Smooth muscle cell (in vitro differentiated cells): ENCODE measurements around the gene RPL13. TPM values are rescaled to one million over a fixed set of nuclear protein-coding genes. Genes with fewer than 3 reads are reported as not detected.

Experiments
- DNase-seq: peaks from one replicate; lab custom pipeline; 2025; ENCODE audit not compliant: unreplicated experiment; lab: John Stamatoyannopoulos, UW
- H2AFZ ChIP-seq: fragments of 200-600 bp; sonication (generic); 2 replicates; pipeline ENCODE4 v1.6.0; 2016; ENCODE audit warnings: antibody characterized with exemption, low read depth, mild to moderate bottlenecking
- H3F3A ChIP-seq: fragments of 200-600 bp; sonication (generic); 2 replicates; pipeline ENCODE4 v1.6.0; 2017; ENCODE audit warnings: antibody characterized with exemption, low read depth
- H3K27ac ChIP-seq: fragments of 200-600 bp; sonication (generic); 2 replicates; pipeline ENCODE4 v1.5.1; 2016; ENCODE audit warnings: low read depth, mild to moderate bottlenecking
- H3K27me3 ChIP-seq: fragments of 200-600 bp; sonication (generic); 2 replicates; pipeline ENCODE4 v1.6.1; 2016; ENCODE audit warnings: low read depth, mild to moderate bottlenecking
- H3K36me3 ChIP-seq: fragments of 200-600 bp; sonication (generic); 2 replicates; pipeline ENCODE4 v1.5.1; 2016; ENCODE audit warnings: low read depth
- H3K4me1 ChIP-seq: fragments of 200-600 bp; sonication (generic); 2 replicates; pipeline ENCODE4 v1.5.1; 2016; ENCODE audit warnings: low read depth
- H3K4me2 ChIP-seq: fragments of 200-600 bp; sonication (generic); 2 replicates; pipeline ENCODE4 v1.6.0; 2016; ENCODE audit warnings: mild to moderate bottlenecking
- H3K4me3 ChIP-seq: fragments of 200-600 bp; sonication (generic); 2 replicates; pipeline ENCODE4 v1.5.1; 2016; ENCODE audit warnings: mild to moderate bottlenecking
- H3K79me2 ChIP-seq: fragments of 200-600 bp; sonication (generic); 2 replicates; pipeline ENCODE4 v1.6.0; 2016; ENCODE audit warnings: low read depth, mild to moderate bottlenecking
- H3K9ac ChIP-seq: fragments of 200-600 bp; sonication (generic); 2 replicates; pipeline ENCODE4 v1.6.0; 2016; ENCODE audit warnings: low read depth
- H3K9me3 ChIP-seq: fragments of 200-600 bp; sonication (generic); replicated peaks from 2 replicates; pipeline ENCODE4 v1.5.1; 2016; ENCODE audit warnings: low read depth
- H4K20me1 ChIP-seq: fragments of 200-600 bp; sonication (generic); 2 replicates; pipeline ENCODE4 v1.6.0; 2016; ENCODE audit warnings: low read depth
- CTCF ChIP-seq: fragments of 200-600 bp; sonication (generic); IDR thresholded peaks from 2 replicates; pipeline ENCODE4 v1.5.1; 2017; ENCODE audit warnings: borderline replicate concordance, mild to moderate bottlenecking, antibody characterized with exemption; ENCODE audit not compliant: insufficient read depth, poor library complexity, severe bottlenecking
- WGBS: methylation state at CpG from one replicate; pipeline ENCODE4 v1.1.7; 2016; ENCODE audit warnings: low lambda C conversion rate; 5-methylcytosine and 5-hydroxymethylcytosine counted together
- polyA plus RNA-seq: library from polyadenylated mRNA; unstranded; fragments of >200 nt; fragmentation: Nextera tagmentation; extraction: Ambion mirVana; gene quantifications from 2 replicates; pipeline ENCODE4 v1.2.1, GENCODE V29; 2016
- total RNA-seq: library from RNA; depleted of rRNA; stranded (reverse); fragments of >200 nt; gene quantifications from 2 replicates; pipeline ENCODE4 v1.2.3, GENCODE V29; 2014

RPL13 gene
- total and polyA plus RNA-seq, 2 experiments from 2014 or later, result 1,063 to 3,917 TPM

- no peak overlapping the region for H3K4me2 ChIP-seq
- H3K9me3 ChIP-seq, result no peaks in the 10 kb centered on the region
- H3K36me3 ChIP-seq, result no peaks in the 10 kb centered on the region
- no peak overlapping the region for H3K27ac ChIP-seq
- no peak overlapping the region for H3K4me3 ChIP-seq
- no peaks in the 10 kb centered on the region for H3F3A ChIP-seq
- peaks cover 5% of the 10 kb centered on the region for H3K4me1 ChIP-seq
- H3K9ac ChIP-seq, result no peak overlapping the region
- H3K27me3 ChIP-seq, result no peaks in the 10 kb centered on the region
- H2AFZ ChIP-seq, result no peak overlapping the region
- no peaks in the 10 kb centered on the region for H3K79me2 ChIP-seq
- no peak for TF ChIP-seq CTCF
- WGBS, result 95% methylated on average over 17 of the region's 19 CpGs
- no peaks in the 10 kb centered on the region for H4K20me1 ChIP-seq
- DNase-seq, result no peak
Observed at GRCh38 chr16:89596957-89597649, 36.6 kb downstream of the RPL13 start.

- TF ChIP-seq CTCF, result no peak
- Histone ChIP-seq H3F3A (peaks cover 4% of the 10 kb centered on the region), H3K9ac (no peak overlapping the region), H2AFZ (no peak overlapping the region), H3K9me3 (no peaks in the 10 kb centered on the region), H3K27me3 (no peaks in the 10 kb centered on the region), H3K79me2 (no peaks in the 10 kb centered on the region), H3K27ac (no peak overlapping the region), H3K36me3 (no peaks in the 10 kb centered on the region), H3K4me1 (peaks cover 8% of the 10 kb centered on the region), H4K20me1 (no peaks in the 10 kb centered on the region), H3K4me3 (no peak overlapping the region), H3K4me2 (no peak overlapping the region)
- DNase-seq, result no peak
- WGBS, result 86% methylated on average over 12 of the region's 14 CpGs
Observed at GRCh38 chr16:89598199-89598598, 37.7 kb downstream of the RPL13 start.

GRCh38 chr16:89599451-89599858 lies 39.0 kb downstream of the RPL13 start:
- H3K27ac ChIP-seq, result no peak overlapping the region
- no peaks in the 10 kb centered on the region for H4K20me1 ChIP-seq
- H3K36me3 ChIP-seq, result no peaks in the 10 kb centered on the region
- no peak overlapping the region for H2AFZ ChIP-seq
- peak; percentile 16 for TF ChIP-seq CTCF
- no peaks in the 10 kb centered on the region for H3K27me3 ChIP-seq
- no peak overlapping the region for H3K9ac ChIP-seq
- no peak for DNase-seq
- H3K4me2 ChIP-seq, result no peak overlapping the region
- H3K9me3 ChIP-seq, result no peaks in the 10 kb centered on the region
- no peaks in the 10 kb centered on the region for H3K79me2 ChIP-seq
- peaks cover 8% of the 10 kb centered on the region for H3K4me1 ChIP-seq
- peaks cover 4% of the 10 kb centered on the region for H3F3A ChIP-seq
- no peak overlapping the region for H3K4me3 ChIP-seq
- WGBS, result 41% methylated on average over 7 of the region's 8 CpGs

- Histone ChIP-seq H3K4me1 (peaks cover 8% of the 10 kb centered on the region), H3K4me3 (no peak overlapping the region), H3K36me3 (no peaks in the 10 kb centered on the region), H3K4me2 (no peak overlapping the region), H3K27me3 (no peaks in the 10 kb centered on the region), H4K20me1 (no peaks in the 10 kb centered on the region), H3K9me3 (no peaks in the 10 kb centered on the region), H3K27ac (no peak overlapping the region), H2AFZ (no peak overlapping the region), H3F3A (peaks cover 4% of the 10 kb centered on the region), H3K79me2 (no peaks in the 10 kb centered on the region), H3K9ac (no peak overlapping the region)
- DNase-seq, result no peak
- TF ChIP-seq CTCF, result no peak
- 88% methylated on average over 10 of the region's 10 CpGs for WGBS
Observed at GRCh38 chr16:89599902-89600301, 39.4 kb downstream of the RPL13 start.
